ENCODE measurements around the gene KLHL22.

KLHL22 gene

GRCh38 chr22:20450551-20450906 lies 45.1 kb downstream of the KLHL22 start:
- no peak overlapping the region for H3K4me3 ChIP-seq (ENCODE audit: low read length)
- peak; percentile 50 for DNase-seq (ENCODE audit: low read depth)
- no peak for TF ChIP-seq CTCF (IDR thresholded peaks at IDR 0.05; ENCODE audit: insufficient read depth, low read depth, low read length, missing control alignments)

- no peak for DNase-seq (ENCODE audit: low read depth)
- H3K4me3 ChIP-seq (ENCODE audit: low read length) = no peak overlapping the region
- no peak for TF ChIP-seq CTCF (IDR thresholded peaks at IDR 0.05; ENCODE audit: insufficient read depth, low read depth, low read length, missing control alignments)
These were observed 45.6 kb downstream of the KLHL22 start for GRCh38 chr22:20449819-20450550.

- no peak for TF ChIP-seq CTCF (IDR thresholded peaks at IDR 0.05; ENCODE audit: insufficient read depth, low read depth, low read length, missing control alignments)
- H3K4me3 ChIP-seq (ENCODE audit: low read length) = no peak overlapping the region
- DNase-seq (ENCODE audit: low read depth) = no peak
These were observed 47.0 kb downstream of the KLHL22 start for GRCh38 chr22:20448630-20449029.

GRCh38 chr22:20446383-20446970 lies 49.1 kb downstream of the KLHL22 start:
- TF ChIP-seq CTCF (IDR thresholded peaks at IDR 0.05; ENCODE audit: insufficient read depth, low read depth, low read length, missing control alignments) = no peak
- H3K4me3 ChIP-seq (ENCODE audit: low read length) = no peak overlapping the region
- DNase-seq (ENCODE audit: low read depth) = no peak

GRCh38 chr22:20444325-20444724 lies 51.3 kb downstream of the KLHL22 start:
- no peak for TF ChIP-seq CTCF (IDR thresholded peaks at IDR 0.05; ENCODE audit: insufficient read depth, low read depth, low read length, missing control alignments)
- DNase-seq (ENCODE audit: low read depth) = no peak
- H3K4me3 ChIP-seq (ENCODE audit: low read length) = no peak overlapping the region

GRCh38 chr22:20442485-20443284 lies 52.9 kb downstream of the KLHL22 start:
- no peak overlapping the region for H3K4me3 ChIP-seq (ENCODE audit: low read length)
- no peak for DNase-seq (ENCODE audit: low read depth)
- TF ChIP-seq CTCF (IDR thresholded peaks at IDR 0.05; ENCODE audit: insufficient read depth, low read depth, low read length, missing control alignments) = no peak
